Measurements from ENCODE around the gene HGS.

HGS gene

DNA sequence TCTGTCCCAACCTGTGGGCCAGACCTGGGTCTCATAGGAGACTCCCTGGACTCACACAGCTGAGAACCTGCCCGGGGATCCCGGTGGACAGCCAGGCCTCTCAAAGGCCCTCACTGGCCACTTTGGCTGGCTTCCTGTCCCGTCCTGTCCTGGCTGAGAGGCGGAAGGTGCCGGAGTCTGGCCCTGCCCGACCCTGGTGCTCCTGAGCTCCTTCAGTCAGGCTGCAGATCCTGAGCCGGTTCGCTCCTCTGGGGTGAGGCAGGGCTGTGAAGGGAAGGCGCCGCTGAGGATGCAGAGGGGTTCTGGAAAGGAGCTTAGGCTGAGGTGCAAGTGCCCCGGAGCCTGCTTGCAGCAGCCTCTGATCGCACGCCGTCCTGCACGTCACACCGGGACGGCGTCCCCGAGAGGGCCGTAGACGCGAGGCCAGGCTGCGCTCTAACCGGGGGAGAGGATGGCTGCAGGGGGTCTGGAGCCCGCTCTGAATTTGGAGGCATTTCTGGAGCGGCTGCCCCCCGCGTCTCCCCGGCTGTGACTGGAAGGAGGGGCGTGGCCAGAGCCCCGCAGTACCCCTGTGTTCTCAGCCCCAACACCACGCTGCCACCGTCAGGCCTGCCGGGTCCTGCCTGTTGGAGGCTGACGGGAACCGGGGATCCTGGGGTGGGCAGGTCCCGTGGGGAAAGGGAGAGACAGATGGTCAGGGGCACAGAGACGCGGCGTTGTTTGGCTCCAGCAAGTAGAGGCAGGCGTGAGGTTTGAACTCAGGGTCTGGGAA lies 4.1 kb downstream of the HGS start:
- DNase-seq: no peak

DNA sequence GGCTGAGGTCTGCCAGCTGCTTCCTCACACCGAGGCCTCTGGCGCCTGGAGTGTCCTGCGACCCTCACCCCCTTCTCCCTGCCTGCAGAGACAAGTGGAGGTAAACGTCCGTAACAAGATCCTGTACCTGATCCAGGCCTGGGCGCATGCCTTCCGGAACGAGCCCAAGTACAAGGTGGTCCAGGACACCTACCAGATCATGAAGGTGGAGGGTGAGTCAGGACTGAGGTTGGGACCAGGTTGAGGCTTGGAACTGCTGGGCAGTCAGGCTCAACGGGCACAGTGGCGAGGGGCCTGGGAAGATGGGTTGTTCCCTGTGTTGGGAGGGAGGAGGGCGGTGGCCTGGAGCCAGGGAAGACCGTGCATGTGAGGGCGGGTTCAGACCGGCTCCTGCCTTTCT lies 4.8 kb downstream of the HGS start:
- DNase-seq: no peak

GRCh38 chr17:81690066-81690465 lies 6.3 kb downstream of the HGS start:
- DNase-seq: no peak

GRCh38 chr17:81690549-81690948 lies 6.7 kb downstream of the HGS start:
- DNase-seq: no peak

- no peak for DNase-seq
These were observed 7.4 kb downstream of the HGS start for GRCh38 chr17:81691196-81691595.

GRCh38 chr17:81691608-81692007 lies 7.8 kb downstream of the HGS start:
- DNase-seq: no peak

GRCh38 chr17:81693509-81694210 lies 9.8 kb downstream of the HGS start:
- no peak for DNase-seq

GRCh38 chr17:81694810-81695209 lies 11.0 kb downstream of the HGS start:
- DNase-seq: no peak

DNA sequence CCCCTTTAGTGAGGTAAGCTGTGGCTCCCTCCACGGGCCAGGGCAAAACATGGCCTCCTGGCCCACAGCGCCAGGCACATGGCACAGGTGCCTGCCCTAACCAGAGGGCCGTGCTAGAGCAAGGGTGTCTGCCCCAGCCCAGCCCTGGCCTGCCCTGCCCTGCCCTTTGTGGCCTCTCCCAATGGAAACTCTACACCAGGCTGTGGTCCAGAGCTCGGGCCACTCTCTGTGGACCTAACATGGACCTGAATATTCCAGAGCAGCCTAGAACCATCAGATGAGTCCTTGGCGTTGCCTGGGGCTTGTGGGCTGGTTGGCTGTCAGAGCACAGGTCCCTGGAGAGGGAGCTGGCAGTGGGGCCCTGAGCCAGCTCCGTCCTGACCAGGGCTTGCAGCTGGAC lies 11.4 kb downstream of the HGS start:
- DNase-seq: no peak

DNA sequence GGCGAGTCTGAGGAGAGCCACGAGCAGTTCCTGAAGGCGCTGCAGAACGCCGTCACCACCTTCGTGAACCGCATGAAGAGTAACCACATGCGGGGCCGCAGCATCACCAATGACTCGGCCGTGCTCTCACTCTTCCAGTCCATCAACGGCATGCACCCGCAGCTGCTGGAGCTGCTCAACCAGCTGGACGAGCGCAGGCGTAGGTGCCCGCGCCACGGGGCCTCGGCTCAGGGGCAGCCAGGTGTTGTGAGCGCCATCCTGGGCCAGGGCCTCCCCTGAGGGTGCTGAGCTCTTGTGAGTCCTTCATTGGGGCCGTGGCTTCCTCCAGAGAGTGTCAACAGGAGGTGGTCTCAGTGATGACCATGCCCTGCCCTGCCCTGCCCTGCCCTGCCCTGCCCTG lies 12.0 kb downstream of the HGS start:
- no peak for DNase-seq

DNA sequence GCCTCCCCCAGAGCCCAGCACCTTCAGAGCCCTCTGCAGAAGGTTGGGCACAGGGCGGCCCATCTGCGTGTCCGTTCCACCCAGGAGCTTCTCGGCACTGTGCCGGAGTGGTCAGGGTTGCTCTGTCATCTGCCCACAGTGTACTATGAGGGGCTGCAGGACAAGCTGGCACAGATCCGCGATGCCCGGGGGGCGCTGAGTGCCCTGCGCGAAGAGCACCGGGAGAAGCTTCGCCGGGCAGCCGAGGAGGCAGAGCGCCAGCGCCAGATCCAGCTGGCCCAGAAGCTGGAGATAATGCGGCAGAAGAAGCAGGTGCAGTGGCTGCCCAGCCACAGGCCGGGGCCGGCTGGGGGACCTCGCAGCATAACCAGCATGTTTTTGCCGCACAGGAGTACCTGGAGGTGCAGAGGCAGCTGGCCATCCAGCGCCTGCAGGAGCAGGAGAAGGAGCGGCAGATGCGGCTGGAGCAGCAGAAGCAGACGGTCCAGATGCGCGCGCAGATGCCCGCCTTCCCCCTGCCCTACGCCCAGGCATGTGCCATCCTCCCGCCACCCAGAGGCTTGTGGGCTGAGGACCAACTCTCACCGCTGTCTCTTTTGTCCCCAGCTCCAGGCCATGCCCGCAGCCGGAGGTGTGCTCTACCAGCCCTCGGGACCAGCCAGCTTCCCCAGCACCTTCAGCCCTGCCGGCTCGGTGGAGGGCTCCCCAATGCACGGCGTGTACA lies 12.6 kb downstream of the HGS start:
- no peak for DNase-seq

DNA sequence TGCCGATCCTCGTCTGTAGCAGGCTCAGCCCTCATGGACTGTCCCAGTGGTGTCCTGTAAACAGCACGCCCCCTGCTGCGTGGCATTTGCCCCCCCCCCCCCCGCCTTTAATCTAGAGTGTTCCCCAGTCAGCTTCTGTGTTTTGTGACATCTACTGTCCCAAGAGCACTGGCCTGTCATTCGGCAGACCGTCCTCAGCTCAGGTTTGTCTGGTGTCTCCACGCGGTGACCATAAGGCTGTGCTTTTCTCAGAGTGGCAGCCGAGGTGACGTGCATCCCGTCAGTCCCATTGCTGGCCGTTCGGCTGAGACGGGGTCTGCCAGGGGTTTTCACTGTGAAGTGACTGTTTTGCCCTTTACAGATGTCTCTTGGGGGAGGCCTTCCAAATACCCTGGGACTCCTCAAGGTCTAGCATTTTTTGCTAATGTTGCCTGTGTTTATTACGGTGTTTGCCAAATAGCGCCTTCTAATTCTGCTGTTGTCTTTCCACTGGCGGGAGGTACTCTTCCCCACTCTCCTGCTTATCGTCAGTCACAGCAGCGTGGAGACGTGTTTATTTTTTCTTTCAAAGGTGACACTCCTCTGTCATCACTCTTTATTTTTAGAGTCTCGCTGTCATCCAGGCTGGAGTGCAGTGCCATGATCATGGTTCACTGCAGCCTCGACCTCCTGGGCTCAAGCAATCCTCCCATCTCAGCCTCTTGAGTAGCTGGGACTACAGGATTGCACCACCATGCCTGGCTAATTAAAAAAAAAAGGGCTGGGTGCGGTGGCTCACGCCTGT lies 13.6 kb downstream of the HGS start:
- no peak for DNase-seq

GRCh38 chr17:81700353-81701287 lies 16.8 kb downstream of the HGS start:
- DNase-seq: no peak

GRCh38 chr17:81701288-81702071 lies 17.7 kb downstream of the HGS start:
- DNase-seq: no peak

GRCh38 chr17:81702934-81703746 lies 19.3 kb downstream of the HGS start, which contains the start of gene MRPL12:
Gene MRPL12, plus strand, starts transcription at chr17:81703367. Its CDS starts 135 bp downstream, at chr17:81703502.
- DNase-seq: peak; percentile 84

- no peak for DNase-seq
These were observed 20.2 kb downstream of the HGS start for GRCh38 chr17:81703747-81704654.

DNA sequence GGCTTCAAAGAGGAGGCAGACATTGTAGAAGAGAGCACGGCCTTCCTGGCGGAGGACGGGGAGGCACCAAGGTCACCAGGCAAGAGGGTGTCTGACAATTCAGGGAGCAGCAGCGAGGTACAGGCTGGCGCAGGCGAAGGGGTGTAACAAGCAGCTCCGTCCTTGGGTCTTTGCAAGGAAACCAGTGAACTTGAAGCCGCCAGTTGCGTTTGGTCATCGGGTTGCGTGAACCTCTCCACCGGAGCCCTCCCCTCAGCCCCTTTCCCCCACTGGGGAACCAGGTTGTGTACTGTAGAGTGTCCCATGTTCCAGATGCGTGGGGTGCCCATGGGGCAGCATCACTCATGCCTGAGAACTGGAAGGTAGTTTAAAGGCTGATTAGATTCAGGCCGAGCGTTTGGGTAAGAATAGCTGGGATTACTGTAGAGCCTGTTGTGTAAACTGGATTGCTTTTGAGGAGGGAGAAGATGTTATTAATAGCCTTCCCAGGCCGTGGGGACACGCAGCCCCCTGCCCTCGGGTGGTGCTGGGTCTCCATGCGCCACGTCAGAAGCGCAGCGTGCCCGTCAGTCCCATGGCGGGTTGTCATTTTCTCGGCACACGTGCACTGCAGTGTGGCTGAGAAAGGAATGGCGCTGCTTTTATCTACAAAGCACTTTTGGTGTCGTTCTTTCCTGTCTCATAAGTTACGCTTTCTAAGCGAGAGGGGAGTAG lies 21.9 kb downstream of the HGS start:
- no peak for DNase-seq

- DNase-seq: no peak
These were observed 22.4 kb downstream of the HGS start for GRCh38 chr17:81706232-81706611.

Data from NCI-H1048 (cell line).